HG03571 (cell line): Measurements from ENCODE around the gene DAD1.
"Not testable (repeated sequence)": the region's sequence is repeated elsewhere in the genome, so short reads cannot be mapped to it uniquely, and the experiment has no call there.

Experiments used
- ATAC-seq: cut with Tn5 transposase; IDR thresholded peaks from one replicate; pipeline ENCODE4 v1.9.1; 2021; ENCODE audit not compliant: unreplicated experiment

The DAD1 gene

DNA sequence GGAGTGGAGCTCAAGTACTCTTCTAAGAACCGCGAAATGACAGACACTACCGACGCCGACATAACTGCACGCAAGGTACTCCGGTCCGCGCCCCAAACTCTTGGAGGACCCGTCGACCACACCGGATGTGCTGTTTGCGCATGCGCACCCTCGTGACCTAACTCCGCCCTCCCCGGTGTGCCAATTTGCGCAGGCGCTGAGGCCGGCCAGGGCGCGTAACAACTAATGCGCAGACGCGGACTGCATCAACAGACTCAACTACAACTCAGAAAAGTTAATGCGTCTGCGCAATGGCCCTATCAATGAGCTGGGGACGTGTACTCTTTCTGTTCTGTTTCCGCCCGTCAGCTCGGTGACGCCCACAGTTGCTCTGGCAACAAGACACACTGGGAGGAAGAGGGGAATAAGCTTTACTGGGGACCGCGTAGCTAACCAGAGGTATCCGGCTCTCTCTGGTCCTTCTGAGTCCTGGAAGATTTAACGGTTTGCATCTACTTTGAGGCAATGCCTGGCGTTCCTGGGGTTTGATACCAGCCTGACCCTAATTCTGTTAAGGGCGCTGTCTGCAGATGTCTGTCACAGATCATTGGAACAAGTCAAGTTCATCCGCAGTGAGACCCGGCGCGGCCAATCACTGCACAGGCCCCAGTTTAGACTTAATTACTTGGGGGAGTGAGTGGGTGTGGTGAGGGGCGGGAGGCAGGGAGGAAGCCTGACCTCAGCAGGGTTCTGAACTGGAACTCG, at the start of gene DAD1:
Gene DAD1, minus strand, starts transcription at position 129 of the 744 bp plus-strand sequence. Its CDS starts 67 bp downstream, at position 62.
- peak; percentile 79 for ATAC-seq

GRCh38 chr14:22635980-22636379, 47.0 kb upstream of the DAD1 start:
- ATAC-seq: not testable (repeated sequence)

DNA sequence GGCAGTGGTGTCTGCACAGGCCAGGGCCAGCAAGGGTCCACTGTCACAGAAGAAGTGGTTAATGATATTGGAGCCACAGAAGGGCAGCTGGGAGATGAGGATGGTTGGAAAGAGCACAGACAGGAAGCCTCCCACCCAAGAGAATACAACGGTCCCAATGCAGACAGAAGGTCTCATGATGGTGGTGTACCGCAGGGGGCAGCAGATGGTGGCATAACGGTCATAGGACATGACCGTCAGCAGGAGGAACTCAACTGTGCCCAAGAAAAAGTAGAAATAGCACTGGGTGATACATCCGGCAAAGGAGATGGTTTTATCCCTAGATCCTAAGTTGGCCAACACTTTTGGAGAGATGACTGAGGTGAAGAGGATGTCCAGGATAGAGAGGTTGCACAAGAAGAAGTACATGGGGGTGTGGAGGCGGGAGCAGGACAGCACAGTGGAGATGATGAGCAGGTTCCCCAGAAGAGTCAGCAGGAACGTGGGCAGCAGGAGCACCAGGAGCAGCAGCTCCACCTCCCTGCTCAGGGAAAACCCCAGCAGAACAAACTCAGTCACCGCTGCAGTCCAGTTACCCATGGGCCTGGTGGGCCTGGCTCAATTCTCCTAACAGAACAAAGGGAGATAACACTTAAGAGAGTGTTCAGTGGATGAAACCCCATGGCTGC, 45.3 kb upstream of the DAD1 start:
- ATAC-seq: no peak

DNA sequence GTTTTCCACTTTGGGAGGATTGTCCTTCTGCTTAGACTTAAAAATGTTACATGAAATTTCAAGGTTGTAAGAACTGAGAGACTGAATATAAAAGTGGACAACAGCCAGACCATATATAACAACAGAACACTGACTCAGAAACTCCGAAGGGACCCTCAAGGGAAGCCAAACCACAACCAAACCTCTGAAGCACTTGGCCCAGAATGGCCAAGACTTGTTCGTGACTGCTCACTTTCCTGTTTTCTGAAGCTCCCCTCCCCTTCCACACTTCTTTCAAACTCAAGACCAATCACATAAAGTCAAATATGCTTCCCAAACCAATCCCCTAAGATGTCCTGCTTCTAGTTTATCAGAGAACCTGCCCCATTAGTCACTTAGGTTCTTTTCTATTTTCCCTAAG, 41.5 kb upstream of the DAD1 start:
- no peak for ATAC-seq

DNA sequence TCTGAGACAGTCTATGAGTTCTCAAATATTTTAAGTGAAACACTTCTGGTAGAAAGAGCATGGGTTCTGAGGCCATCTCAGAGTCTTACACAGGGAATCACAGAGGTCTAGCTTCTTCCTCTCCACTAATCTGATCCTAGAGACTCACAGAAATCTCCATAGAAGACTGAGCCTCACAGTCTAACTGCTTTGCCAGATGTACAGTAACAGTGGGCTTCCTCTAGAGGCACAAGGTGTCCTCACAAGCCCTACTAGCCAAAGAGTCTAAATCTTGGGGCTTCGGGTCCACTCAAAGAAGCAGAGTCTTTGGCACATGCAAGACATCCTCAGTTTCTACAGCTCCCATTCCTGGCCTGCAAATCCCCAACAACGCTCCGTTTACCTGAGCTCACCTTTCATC, 41.0 kb upstream of the DAD1 start:
- no peak for ATAC-seq

GRCh38 chr14:22629361-22629760, 40.3 kb upstream of the DAD1 start:
- ATAC-seq: no peak

DNA sequence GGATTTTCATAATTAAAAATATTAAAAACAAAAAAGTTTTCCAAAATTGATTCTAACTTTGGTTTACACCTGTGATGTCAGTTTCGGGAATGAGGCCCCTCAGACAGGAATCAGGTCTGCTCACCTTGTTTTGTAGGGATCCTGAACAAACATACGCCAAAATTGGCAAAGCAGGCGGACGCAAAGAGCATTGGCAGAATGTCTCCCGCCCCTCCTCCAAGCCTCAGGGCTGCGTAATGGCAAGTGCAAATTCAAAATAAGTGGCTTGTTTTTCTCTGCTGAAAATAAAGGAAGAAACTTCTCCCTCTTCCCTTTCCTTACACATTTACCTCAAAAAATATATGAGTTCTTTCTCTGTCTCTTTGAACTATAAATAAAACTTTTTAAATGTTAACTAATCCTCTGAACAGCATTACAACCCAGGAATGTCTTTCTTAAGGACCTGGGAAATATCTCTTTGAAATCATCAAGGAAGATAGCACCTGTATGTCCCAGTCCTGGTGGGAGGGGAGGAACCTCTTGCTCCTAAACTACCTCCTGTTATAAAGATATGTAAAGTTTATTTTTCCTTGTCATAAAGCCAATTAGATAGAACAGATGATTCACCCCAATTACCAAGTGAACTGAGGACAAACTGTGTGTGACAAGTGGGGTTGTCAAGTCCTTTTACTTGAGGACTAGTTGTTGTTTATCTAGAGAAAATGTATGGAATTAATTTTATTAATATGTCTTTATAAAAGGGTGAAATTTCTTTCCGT, 38.7 kb upstream of the DAD1 start:
- no peak for ATAC-seq

DNA sequence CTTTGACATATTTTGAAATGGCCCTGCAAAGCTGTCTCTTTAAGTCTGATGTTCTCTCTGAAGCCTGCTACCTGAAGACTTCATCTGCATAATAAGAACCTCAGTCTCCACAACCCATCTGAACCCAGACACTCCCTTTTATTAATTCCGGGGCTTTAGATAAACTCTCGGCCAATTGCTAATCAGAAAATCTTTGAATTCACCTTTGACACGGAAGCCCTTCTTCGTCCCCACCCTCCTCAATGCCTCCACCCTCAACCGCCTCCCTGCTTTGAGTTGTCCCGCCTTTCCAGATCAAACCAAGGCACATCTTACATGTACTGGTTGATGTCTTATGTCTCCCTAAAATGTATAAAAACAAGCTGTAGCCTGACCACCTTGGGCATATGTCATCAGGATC, 37.6 kb upstream of the DAD1 start:
- ATAC-seq: no peak

- no peak for ATAC-seq
Observed at GRCh38 chr14:22623047-22623446, 34.0 kb upstream of the DAD1 start.

GRCh38 chr14:22622255-22622654, 33.2 kb upstream of the DAD1 start:
- ATAC-seq: no peak

GRCh38 chr14:22615765-22616164, 26.7 kb upstream of the DAD1 start:
- ATAC-seq: not testable (repeated sequence)

DNA sequence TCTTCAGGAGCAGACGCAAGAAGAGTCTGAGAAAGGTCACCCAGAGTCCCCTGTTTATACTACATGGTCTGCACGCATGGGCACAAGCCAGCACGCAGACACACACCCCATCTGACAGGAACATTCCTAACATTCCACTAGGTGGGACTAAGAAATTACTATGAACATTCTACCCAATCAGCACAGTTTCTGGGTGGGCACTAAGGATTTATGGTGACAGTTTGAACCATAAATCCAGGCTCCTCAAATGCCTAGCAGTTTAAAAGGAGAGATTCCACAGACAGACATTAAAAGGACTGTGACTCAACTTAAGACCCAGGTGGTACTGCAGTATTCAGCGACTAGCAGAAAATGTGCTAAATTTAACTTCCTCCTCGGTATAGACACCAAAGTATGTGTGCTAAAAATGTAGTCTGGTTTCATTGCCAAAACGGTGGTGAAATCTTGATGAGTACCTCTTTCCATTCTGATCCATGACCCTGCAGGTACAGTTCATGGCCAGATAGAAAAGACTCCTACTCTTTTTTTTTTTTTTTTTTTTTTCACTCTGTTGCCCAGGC, 25.3 kb upstream of the DAD1 start:
- no peak for ATAC-seq

- ATAC-seq: no peak
Observed at GRCh38 chr14:22613736-22614239, 24.8 kb upstream of the DAD1 start.

DNA sequence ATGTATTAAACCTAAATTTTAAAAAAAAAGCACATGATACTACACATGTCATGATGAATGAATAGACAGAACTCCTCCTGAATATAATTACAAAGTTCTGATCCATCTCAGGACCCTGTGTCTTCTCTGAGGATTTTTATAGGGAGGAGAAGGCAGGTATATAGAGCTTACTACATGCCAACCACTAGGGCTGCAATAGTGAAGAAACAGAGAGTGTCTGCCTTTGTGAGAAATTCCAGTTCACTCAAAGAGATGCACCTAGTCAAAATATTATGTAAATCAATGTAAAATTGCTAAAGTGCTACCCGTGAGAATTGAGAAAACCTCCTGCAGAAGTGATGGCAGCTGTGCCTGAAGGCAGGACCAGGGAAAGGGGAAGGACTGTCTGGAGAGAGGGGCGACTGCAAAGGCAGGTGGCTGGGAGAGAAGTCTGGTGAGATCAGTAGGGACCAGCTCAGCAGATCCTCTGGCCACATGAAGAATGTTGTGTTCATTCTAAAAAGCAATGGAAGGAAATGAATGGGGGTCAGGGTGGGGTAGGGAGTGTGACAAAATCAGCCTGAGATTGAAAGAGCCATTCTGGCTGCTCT, 24.2 kb upstream of the DAD1 start:
- ATAC-seq: no peak

GRCh38 chr14:22610931-22611330, 21.9 kb upstream of the DAD1 start:
- no peak for ATAC-seq

GRCh38 chr14:22607291-22607690, 18.3 kb upstream of the DAD1 start:
- ATAC-seq: no peak

DNA sequence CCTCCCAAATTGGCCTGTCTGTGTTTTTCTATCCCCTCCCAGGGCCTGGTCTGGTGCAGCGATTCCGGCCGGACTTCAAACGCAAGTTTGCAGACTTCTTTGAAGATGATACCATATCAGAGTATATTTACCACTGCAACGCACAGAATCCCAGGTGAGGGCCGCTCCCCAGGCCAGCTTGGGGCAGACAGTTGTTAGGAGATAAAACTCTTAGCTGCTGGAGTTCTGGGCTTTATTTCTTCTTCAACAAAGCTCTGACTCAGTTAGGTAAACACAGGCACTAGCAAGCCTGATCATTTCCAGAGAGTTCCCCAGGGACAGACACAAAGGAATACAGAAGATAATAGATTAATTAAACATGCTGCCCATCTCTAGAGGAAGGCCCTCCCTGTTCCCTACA, 17.4 kb upstream of the DAD1 start:
- ATAC-seq: no peak

DNA sequence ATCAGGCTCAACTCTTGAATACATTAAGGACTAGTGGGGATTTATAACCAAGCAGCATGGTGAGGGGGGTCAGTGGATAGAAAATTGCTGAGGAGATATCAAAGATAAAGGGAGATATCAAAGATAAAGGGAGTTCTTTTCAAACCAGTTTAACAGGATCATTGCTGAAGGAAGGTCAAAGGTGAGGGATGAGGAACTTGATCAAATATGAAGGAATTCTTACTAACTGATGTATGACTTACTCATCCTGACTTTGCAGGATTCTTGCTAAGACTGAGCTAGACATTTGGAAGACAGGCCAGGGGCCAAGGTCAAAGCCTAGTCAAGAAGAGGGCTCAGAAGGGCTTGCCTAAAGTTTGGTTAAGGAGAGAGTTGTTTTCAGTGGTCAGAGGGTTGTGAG, 13.8 kb upstream of the DAD1 start:
- ATAC-seq: no peak

DNA sequence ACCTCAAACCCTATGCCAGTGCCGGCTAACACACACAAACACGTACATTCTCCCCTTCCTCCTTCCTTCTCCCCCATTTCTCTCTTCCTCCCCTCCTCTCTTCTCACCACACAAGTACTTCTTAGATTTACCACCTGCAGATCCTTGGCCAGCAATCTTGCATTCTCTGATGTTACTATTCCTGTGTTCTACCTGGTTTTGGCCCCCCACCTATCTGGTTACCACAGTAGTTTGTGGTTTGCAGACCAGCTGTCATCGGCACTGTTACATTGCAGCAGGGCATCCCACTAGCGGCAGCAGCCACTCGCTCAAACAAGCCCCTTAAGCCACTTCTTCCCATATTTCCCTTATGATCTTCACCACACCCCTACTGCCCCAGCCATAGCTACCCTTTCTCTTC, 13.0 kb upstream of the DAD1 start:
- no peak for ATAC-seq

- no peak for ATAC-seq
Observed at GRCh38 chr14:22601456-22601855, 12.4 kb upstream of the DAD1 start.

DNA sequence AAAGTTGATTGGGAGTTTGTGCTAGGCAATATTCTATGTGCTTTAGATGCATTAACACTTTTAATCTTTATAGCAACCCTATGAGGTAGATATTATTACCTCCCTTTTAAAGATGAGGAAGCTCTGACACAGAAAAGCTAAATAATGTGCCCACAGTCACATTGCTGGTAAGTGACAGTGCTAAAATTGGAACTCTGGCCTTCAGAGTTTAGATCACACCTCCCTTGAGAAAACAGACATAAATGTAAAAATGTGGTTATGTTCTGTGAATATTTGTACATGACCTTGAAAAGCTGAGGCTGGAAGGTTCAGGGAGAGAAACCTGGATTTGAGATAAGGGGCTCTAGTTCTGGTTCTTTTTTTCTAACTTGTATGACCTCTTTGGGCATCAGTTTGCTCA, 11.0 kb upstream of the DAD1 start:
- ATAC-seq: no peak
